IMR-90 (cell line): Measurements from ENCODE around the gene IGF2R. TPM values are rescaled to one million over a fixed set of nuclear protein-coding genes. Genes with fewer than 3 reads are reported as not detected.

Experiments used
- ATAC-seq: fragments of 200-7000 bp; cut with Tn5 transposase; 2 replicates; pipeline ENCODE4 v1.9.1; 2020; ENCODE audit warnings: low read depth, mild to moderate bottlenecking, moderate library complexity
- BruUV-seq: library from RNA; stranded (reverse); fragments of 400-500 nt; replicated peaks from 2 replicates; lab custom pipeline; 2021; lab: Mats Ljungman, UMichigan
- CTCF ChIA-PET: fragments of 300-600 bp; formaldehyde crosslinking; extraction: SDS; loops from one replicate; lab custom pipeline; 2021; ENCODE audit warnings: antibody characterized with exemption; lab: Yijun Ruan, JAX
- POLR2A ChIA-PET: fragments of 300-600 bp; sonication (Branson Sonifier 250); formaldehyde crosslinking; loops from one replicate; lab custom pipeline; 2022; ENCODE audit warnings: antibody characterized with exemption; ENCODE audit not compliant: unreplicated experiment; lab: Charles Lee
- DNase-seq: peaks from one replicate; pipeline ENCODE4 v3.0.0; 2013
- H2AFZ ChIP-seq: replicated peaks from 2 replicates; pipeline ENCODE3; 2013; ENCODE audit warnings: low read length, mild to moderate bottlenecking; ENCODE audit not compliant: poor library complexity
- H2AK5ac ChIP-seq: 2 replicates; pipeline ENCODE4 v1.6.1; 2013; ENCODE audit warnings: low read depth, low read length, inconsistent platforms
- H2AK9ac ChIP-seq: replicated peaks from 2 replicates; pipeline ENCODE3; 2013; ENCODE audit warnings: mild to moderate bottlenecking, low read depth, low read length, moderate library complexity; ENCODE audit not compliant: poor library complexity
- H2BK120ac ChIP-seq: 2 replicates; pipeline ENCODE4 v1.6.1; 2013; ENCODE audit warnings: low read depth, low read length, inconsistent platforms
- H2BK15ac ChIP-seq: 3 replicates; pipeline ENCODE4 v1.6.1; 2013; ENCODE audit warnings: low read depth, low read length, inconsistent platforms
- H2BK20ac ChIP-seq: 2 replicates; pipeline ENCODE4 v1.6.1; 2013; ENCODE audit warnings: low read depth, mild to moderate bottlenecking, inconsistent platforms, low read length, moderate library complexity
- H2BK5ac ChIP-seq: 2 replicates; pipeline ENCODE4 v1.6.1; 2013; ENCODE audit warnings: mild to moderate bottlenecking, low read depth, low read length, inconsistent platforms; ENCODE audit not compliant: poor library complexity, severe bottlenecking
- H3K14ac ChIP-seq: replicated peaks from 2 replicates; pipeline ENCODE4 v1.6.1; 2013; ENCODE audit warnings: low read depth, low read length, inconsistent platforms
- H3K18ac ChIP-seq: 2 replicates; pipeline ENCODE4 v1.6.1; 2013; ENCODE audit warnings: low read depth, low read length, control low read depth
- H3K23ac ChIP-seq: 2 replicates; pipeline ENCODE4 v1.6.1; 2013; ENCODE audit warnings: low read depth, low read length, inconsistent platforms
- H3K27ac ChIP-seq: 2 replicates; pipeline ENCODE4 v1.5.1; 2013; ENCODE audit warnings: mild to moderate bottlenecking, control low read depth, low read length; ENCODE audit not compliant: insufficient read depth
- H3K27me3 ChIP-seq: 2 replicates; pipeline ENCODE4 v1.6.1; 2013; ENCODE audit warnings: low read length; ENCODE audit not compliant: control insufficient read depth, insufficient read depth
- H3K36me3 ChIP-seq: 2 replicates; pipeline ENCODE4 v1.6.1; 2013; ENCODE audit warnings: low read length, mixed read lengths; ENCODE audit not compliant: control insufficient read depth, insufficient read depth
- H3K4ac ChIP-seq: 2 replicates; pipeline ENCODE4 v1.6.1; 2013; ENCODE audit warnings: low read depth, low read length, inconsistent platforms
- H3K4me1 ChIP-seq: 2 replicates; pipeline ENCODE4 v1.6.1; 2013; ENCODE audit warnings: low read length, mixed read lengths; ENCODE audit not compliant: control insufficient read depth, insufficient read depth
- H3K4me2 ChIP-seq: 2 replicates; pipeline ENCODE4 v1.6.1; 2013; ENCODE audit warnings: low read depth, mild to moderate bottlenecking, control low read depth, low read length, moderate library complexity
- H3K4me3 ChIP-seq: 2 replicates; pipeline ENCODE4 v1.5.1; 2013; ENCODE audit warnings: low read depth, mild to moderate bottlenecking, control low read depth, low read length, moderate library complexity; ENCODE audit not compliant: insufficient read depth
- H3K56ac ChIP-seq: 2 replicates; pipeline ENCODE4 v1.6.1; 2013; ENCODE audit warnings: low read length, inconsistent platforms; ENCODE audit not compliant: insufficient read depth; ENCODE audit errors: extremely low read depth
- H3K79me1 ChIP-seq, 2 experiments: 2 replicates each; pipeline ENCODE4 v1.6.1; 2013; ENCODE audit warnings: low read length in 2 of 2, inconsistent platforms in 1 of 2, low read depth in 1 of 2
- H3K9ac ChIP-seq: 2 replicates; pipeline ENCODE4 v1.6.1; 2013; ENCODE audit warnings: low read depth, low read length, control low read depth
- H3K9me1 ChIP-seq: 2 replicates; pipeline ENCODE4 v1.6.1; 2013; ENCODE audit warnings: low read length, inconsistent platforms; ENCODE audit not compliant: insufficient read depth
- H3K9me3 ChIP-seq: 2 replicates; pipeline ENCODE4 v1.6.1; 2013; ENCODE audit warnings: low read length; ENCODE audit not compliant: control insufficient read depth, insufficient read depth
- H4K20me1 ChIP-seq: 2 replicates; pipeline ENCODE4 v1.6.1; 2013; ENCODE audit warnings: low read length, inconsistent platforms; ENCODE audit not compliant: insufficient read depth
- H4K5ac ChIP-seq: 2 replicates; pipeline ENCODE4 v1.6.1; 2013; ENCODE audit warnings: mild to moderate bottlenecking, low read depth, low read length, control low read depth
- H4K8ac ChIP-seq, 2 experiments: 2 replicates each; pipeline ENCODE4 v1.6.1; 2013; ENCODE audit warnings: low read depth in 2 of 2, low read length in 2 of 2, control low read depth in 1 of 2, inconsistent platforms in 1 of 2
- H4K91ac ChIP-seq: 2 replicates; pipeline ENCODE4 v1.6.1; 2013; ENCODE audit warnings: low read depth, low read length, inconsistent platforms; ENCODE audit not compliant: insufficient read depth
- BHLHE40 ChIP-seq: fragments of 150-350 bp; IDR thresholded peaks from 2 replicates; pipeline ENCODE4 v1.6.1; 2016; ENCODE audit warnings: mild to moderate bottlenecking, low read depth, low read length
- CEBPB ChIP-seq: IDR thresholded peaks from 2 replicates; pipeline ENCODE4 v1.6.1; 2012; ENCODE audit warnings: low read depth, low read length, improper control_type of control experiment
- CHD1 ChIP-seq: IDR thresholded peaks from 2 replicates; pipeline ENCODE4 v1.6.1; 2012; ENCODE audit warnings: low read depth, low read length, improper control_type of control experiment
- CTCF ChIP-seq: conservative IDR thresholded peaks from 2 replicates; pipeline ENCODE4 v1.5.1; 2012; ENCODE audit warnings: mild to moderate bottlenecking, low read depth, low read length, improper control_type of control experiment
- FOS ChIP-seq: fragments of 150-350 bp; IDR thresholded peaks from 2 replicates; pipeline ENCODE4 v1.6.1; 2016; ENCODE audit warnings: low read depth, low read length
- MAFK ChIP-seq: IDR thresholded peaks from 2 replicates; pipeline ENCODE4 v1.6.1; 2012; ENCODE audit warnings: low read depth, low read length, improper control_type of control experiment
- MAZ ChIP-seq: IDR thresholded peaks from 2 replicates; pipeline ENCODE4 v1.6.1; 2012; ENCODE audit warnings: low read depth, mild to moderate bottlenecking, low read length, improper control_type of control experiment, moderate library complexity, borderline replicate concordance
- MXI1 ChIP-seq: IDR thresholded peaks from 2 replicates; pipeline ENCODE4 v1.6.1; 2012; ENCODE audit warnings: low read depth, mild to moderate bottlenecking, low read length, moderate library complexity, borderline replicate concordance
- NFE2L2 ChIP-seq: fragments of 150-350 bp; IDR thresholded peaks from 2 replicates; pipeline ENCODE4 v1.6.1; 2016; ENCODE audit warnings: low read depth, mild to moderate bottlenecking, low read length
- POLR2A ChIP-seq: IDR thresholded peaks from 2 replicates; pipeline ENCODE4 v1.6.1; 2012; ENCODE audit warnings: mild to moderate bottlenecking, low read depth, low read length
- RAD21 ChIP-seq: IDR thresholded peaks from 2 replicates; pipeline ENCODE4 v1.6.1; 2012; ENCODE audit warnings: low read length, improper control_type of control experiment
- RCOR1 ChIP-seq: IDR thresholded peaks from 2 replicates; pipeline ENCODE4 v1.6.1; 2012; ENCODE audit warnings: mild to moderate bottlenecking, low read length, improper control_type of control experiment; ENCODE audit not compliant: insufficient replicate concordance
- RFX5 ChIP-seq: IDR thresholded peaks from 2 replicates; pipeline ENCODE4 v1.8.0; 2012; ENCODE audit warnings: low read depth, mild to moderate bottlenecking, low read length, moderate library complexity
- SMC3 ChIP-seq: fragments of 150-350 bp; IDR thresholded peaks from 2 replicates; pipeline ENCODE4 v1.6.1; 2016; ENCODE audit warnings: low read depth, mild to moderate bottlenecking, antibody characterized with exemption, low read length, moderate library complexity
- USF2 ChIP-seq: fragments of 150-350 bp; IDR thresholded peaks from 2 replicates; pipeline ENCODE4 v1.6.1; 2017; ENCODE audit warnings: mild to moderate bottlenecking, antibody characterized with exemption, low read length, low read depth
- WGBS, 2 experiments: methylation state at CpG; one replicate each; pipeline versions ENCODE4 v1.1.5 to v1.1.7; 2013; ENCODE audit warnings: missing lambda C conversion rate in 2 of 2; ENCODE audit not compliant: insufficient read length in 1 of 2; ENCODE audit errors: extremely low coverage in 2 of 2; 5-methylcytosine and 5-hydroxymethylcytosine counted together
- dilution Hi-C: fragments of 300-500 bp; cut with HindIII; formaldehyde crosslinking; loops from one replicate; pipeline ENCODE4 v1.14.3; 2018; ENCODE audit warnings: low sequenced_read_pairs; ENCODE audit not compliant: unreplicated experiment
- in situ Hi-C: fragments of 300-500 bp; cut with MboI; formaldehyde crosslinking; loops from 3 replicates; pipeline ENCODE4 v1.14.3; 2019; ENCODE audit warnings: low sequenced_read_pairs, inconsistent platforms, mixed read lengths
- intact Hi-C: fragments of 100-400 bp; cut with micrococcal nuclease; formaldehyde crosslinking; loops from 2 replicates; pipeline ENCODE4 v1.10.0; 2022
- polyA plus RNA-seq, 3 experiments: library from polyadenylated mRNA; depleted of rRNA; stranded (reverse); fragments of >200 nt; gene quantifications; 2 replicates each; pipeline ENCODE4 v1.2.3, GENCODE V29; 2012; ENCODE audit warnings: low replicate concordance in 1 of 3
- total RNA-seq: library from RNA; depleted of rRNA; stranded (reverse); fragments of >200 nt; gene quantifications from 2 replicates; pipeline ENCODE4 v1.2.3, GENCODE V29; 2012
- TF ChIP-seq, protein P1 (sequence below): fragments of 150-350 bp; IDR thresholded peaks from 2 replicates; pipeline ENCODE4 v1.6.1; 2016; ENCODE audit warnings: low read depth, mild to moderate bottlenecking, low read length, moderate library complexity, borderline replicate concordance

IGF2R gene
- total and polyA plus RNA-seq, 2 of the 4 experiments (the other 2 are of a cell fraction) = 33.2 to 41.4 TPM

DNA sequence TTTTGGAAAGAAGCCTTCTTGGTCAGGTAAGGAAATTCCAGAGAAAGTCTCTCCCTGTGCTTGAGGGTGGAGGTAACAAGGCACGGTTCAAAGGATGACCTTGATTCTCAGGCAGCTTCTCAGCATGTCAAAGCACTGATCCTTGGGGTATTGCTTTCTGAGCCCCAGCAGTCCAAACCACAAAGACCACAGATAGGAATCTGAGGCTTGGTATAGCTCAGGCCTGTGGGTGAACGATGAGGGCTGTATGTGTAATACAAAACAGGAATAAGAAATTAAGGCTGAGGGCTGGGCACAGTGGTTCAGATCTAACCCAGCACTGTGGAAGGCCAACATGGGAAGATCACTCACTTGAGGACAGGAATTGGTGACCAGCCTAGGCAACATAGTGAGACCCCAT lies 82.5 kb downstream of the IGF2R start:
- no peak overlapping the region for H3K9ac ChIP-seq
- intact Hi-C loops = no loop called here
- H3K4me3 ChIP-seq = no peak overlapping the region
- DNase-seq (no peak), ATAC-seq (no peak)
- H2BK5ac ChIP-seq = no peak overlapping the region
- no peak overlapping the region for H3K14ac ChIP-seq
- H3K27ac ChIP-seq = no peak overlapping the region
- POLR2A ChIA-PET = no interaction called here
- H4K8ac ChIP-seq = no peak overlapping the region
- no peaks in the 10 kb centered on the region for H3K9me3 ChIP-seq
- dilution Hi-C loops = no loop called here
- H2BK15ac ChIP-seq = no peak overlapping the region
- H2AFZ ChIP-seq = no peak overlapping the region
- no peak overlapping the region for H2BK20ac ChIP-seq
- H2AK5ac ChIP-seq = no peak overlapping the region
- H4K91ac ChIP-seq = no peak overlapping the region
- in situ Hi-C loops = no loop called here
- H3K79me1 ChIP-seq = peaks cover 0 to 15% of the 10 kb centered on the region in 2 experiments
- no peak overlapping the region for H4K5ac ChIP-seq
- no peaks in the 10 kb centered on the region for H3K27me3 ChIP-seq
- TF ChIP-seq MAZ (no peak), MAFK (no peak), FOS (no peak), NFE2L2 (no peak), BHLHE40 (no peak), POLR2A (no peak), RAD21 (no peak), RCOR1 (no peak), SMC3 (no peak), CHD1 (no peak), RFX5 (no peak), CTCF (no peak), USF2 (no peak), MXI1 (no peak), CEBPB (no peak)
- TF ChIP-seq, protein P1, sequence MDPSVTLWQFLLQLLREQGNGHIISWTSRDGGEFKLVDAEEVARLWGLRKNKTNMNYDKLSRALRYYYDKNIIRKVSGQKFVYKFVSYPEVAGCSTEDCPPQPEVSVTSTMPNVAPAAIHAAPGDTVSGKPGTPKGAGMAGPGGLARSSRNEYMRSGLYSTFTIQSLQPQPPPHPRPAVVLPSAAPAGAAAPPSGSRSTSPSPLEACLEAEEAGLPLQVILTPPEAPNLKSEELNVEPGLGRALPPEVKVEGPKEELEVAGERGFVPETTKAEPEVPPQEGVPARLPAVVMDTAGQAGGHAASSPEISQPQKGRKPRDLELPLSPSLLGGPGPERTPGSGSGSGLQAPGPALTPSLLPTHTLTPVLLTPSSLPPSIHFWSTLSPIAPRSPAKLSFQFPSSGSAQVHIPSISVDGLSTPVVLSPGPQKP = no peak
- H3K18ac ChIP-seq = no peak overlapping the region
- no peak overlapping the region for H3K23ac ChIP-seq
- no peak overlapping the region for H3K56ac ChIP-seq
- no peak overlapping the region for H3K4me2 ChIP-seq
- no peaks in the 10 kb centered on the region; the same call in 1 of the 2 replicates for H3K4me1 ChIP-seq
- H2BK120ac ChIP-seq = no peak overlapping the region
- no CpG with 5 or more reads among the region's 2 CpGs for WGBS, 2 experiments
- H3K4ac ChIP-seq = no peak overlapping the region
- peaks cover 74% of the 10 kb centered on the region for H3K36me3 ChIP-seq
- no peaks in the 10 kb centered on the region for H4K20me1 ChIP-seq
- H3K9me1 ChIP-seq = peaks cover 5% of the 10 kb centered on the region; the same call in 1 of the 2 replicates
- no peak overlapping the region for H2AK9ac ChIP-seq
- no TSS peak for BruUV-seq
- CTCF ChIA-PET = no interaction called here
